ENCODE results near the gene TSPAN17.

Gene TSPAN17

GRCh38 chr5:176642675-176643490 is 4.4 kb upstream of the TSPAN17 start:
- no peak for DNase-seq (ENCODE audit: low read depth in 3 of 3)

GRCh38 chr5:176643491-176644219 is 3.6 kb upstream of the TSPAN17 start:
- no peak for DNase-seq (ENCODE audit: low read depth in 3 of 3)

GRCh38 chr5:176644294-176644693 is 3.0 kb upstream of the TSPAN17 start:
- DNase-seq (ENCODE audit: low read depth in 3 of 3): no peak

GRCh38 chr5:176644878-176645670 is 2.2 kb upstream of the TSPAN17 start:
- no peak for DNase-seq (ENCODE audit: low read depth in 3 of 3)

GRCh38 chr5:176646049-176646706 is 1.1 kb upstream of the TSPAN17 start:
- no peak for DNase-seq (ENCODE audit: low read depth in 3 of 3)

GRCh38 chr5:176646707-176647029 is 616 bp upstream of the TSPAN17 start:
- no peak for DNase-seq (ENCODE audit: low read depth in 3 of 3)

GRCh38 chr5:176647843-176648473 is 674 bp downstream of the TSPAN17 start:
- no peak for DNase-seq (ENCODE audit: low read depth in 3 of 3)

GRCh38 chr5:176648474-176649194 is 1.4 kb downstream of the TSPAN17 start:
- DNase-seq (ENCODE audit: low read depth in 3 of 3): no peak

GRCh38 chr5:176650354-176650884 is 3.1 kb downstream of the TSPAN17 start:
- DNase-seq (ENCODE audit: low read depth in 3 of 3): no peak

- DNase-seq (ENCODE audit: low read depth in 3 of 3): no peak
These were observed 4.2 kb downstream of the TSPAN17 start for GRCh38 chr5:176651472-176651980.

- no peak for DNase-seq (ENCODE audit: low read depth in 3 of 3)
These were observed 4.9 kb downstream of the TSPAN17 start for GRCh38 chr5:176652136-176652535.

GRCh38 chr5:176653401-176654385 is 6.4 kb downstream of the TSPAN17 start:
- DNase-seq (ENCODE audit: low read depth in 3 of 3): peak; percentile 51 to 82 (median 81)

GRCh38 chr5:176654856-176655255 is 7.6 kb downstream of the TSPAN17 start:
- DNase-seq (ENCODE audit: low read depth in 3 of 3): no peak

GRCh38 chr5:176656467-176656990 is 9.2 kb downstream of the TSPAN17 start:
- DNase-seq (ENCODE audit: low read depth in 3 of 3): no peak

- peak; percentile 45 to 63 (median 53) for DNase-seq (ENCODE audit: low read depth in 3 of 3)
These were observed 10.8 kb downstream of the TSPAN17 start for GRCh38 chr5:176658007-176658599.

- DNase-seq (ENCODE audit: low read depth in 3 of 3): no peak
These were observed 11.7 kb downstream of the TSPAN17 start for GRCh38 chr5:176658817-176659511.

GRCh38 chr5:176659512-176659839 is 12.2 kb downstream of the TSPAN17 start:
- DNase-seq (ENCODE audit: low read depth in 3 of 3): no peak

Measured in stimulated activated CD4-positive, alpha-beta T cell treated with anti-CD3 and anti-CD28 coated beads, TNF-alpha, amount 100 ng/mL, for 24 hours (primary cell).